CD14-positive monocyte (primary cell): ENCODE measurements around the gene DBF4B. TPM values are rescaled to one million over a fixed set of nuclear protein-coding genes. Genes with fewer than 3 reads are reported as not detected.

Experiments used
- DNase-seq, 3 donors: peaks; one replicate each; pipeline ENCODE4 v3.0.0-alpha.2; 2011 to 2022
- H2AFZ ChIP-seq: 2 replicates; pipeline ENCODE4 v1.6.0; 2012; ENCODE audit warnings: mild to moderate bottlenecking, low read depth, low read length, inconsistent platforms; ENCODE audit not compliant: insufficient read depth, poor library complexity, severe bottlenecking
- H3K27ac ChIP-seq, 2 donors: 1 replicate in 1 of 2; 2 replicates in 1 of 2; pipeline ENCODE4 v1.5.1; 2012 to 2013; ENCODE audit warnings: low read length in 2 of 2, control low read depth in 1 of 2, inconsistent platforms in 1 of 2, low read depth in 1 of 2, mild to moderate bottlenecking in 1 of 2
- H3K27me3 ChIP-seq, 2 donors: one replicate each; pipeline versions ENCODE4 v1.6.0 to v1.6.1; 2011 to 2013; ENCODE audit warnings: low read length in 2 of 2; ENCODE audit not compliant: control insufficient read depth in 2 of 2, insufficient read depth in 2 of 2
- H3K36me3 ChIP-seq, 2 donors: replicated peaks in 1 of 2; 1 replicate in 1 of 2; 2 replicates in 1 of 2; pipeline versions ENCODE4 v1.5.1 to v1.6.1; 2012 to 2013; ENCODE audit warnings: low read length in 2 of 2, control low read depth in 1 of 2, inconsistent platforms in 1 of 2, mild to moderate bottlenecking in 1 of 2; ENCODE audit not compliant: insufficient read depth in 2 of 2, control insufficient read depth in 1 of 2
- H3K4me1 ChIP-seq, 2 donors: 1 replicate in 1 of 2; 2 replicates in 1 of 2; pipeline versions ENCODE4 v1.5.1 to v1.6.1; 2012 to 2013; ENCODE audit warnings: low read length in 2 of 2, control low read depth in 1 of 2, inconsistent platforms in 1 of 2, mild to moderate bottlenecking in 1 of 2, moderate library complexity in 1 of 2; ENCODE audit not compliant: insufficient read depth in 2 of 2, control insufficient read depth in 1 of 2
- H3K4me2 ChIP-seq: replicated peaks from 2 replicates; pipeline ENCODE3; 2012; ENCODE audit warnings: low read length, moderate library complexity, mild to moderate bottlenecking; ENCODE audit not compliant: poor library complexity, severe bottlenecking; ENCODE audit errors: extremely low read depth
- H3K4me3 ChIP-seq, 3 experiments: fragments of 200-600 bp in 1 of 3; sonication (generic) in 1 of 3; replicated peaks in 1 of 3; 1 replicate in 2 of 3; 2 replicates in 1 of 3; pipeline ENCODE4 v1.5.1; 2011 to 2013; ENCODE audit warnings: low read length in 3 of 3, mild to moderate bottlenecking in 3 of 3, control low read depth in 2 of 3, low read depth in 2 of 3, inconsistent platforms in 1 of 3, moderate library complexity in 1 of 3
- H3K79me2 ChIP-seq: 2 replicates; pipeline ENCODE4 v1.6.0; 2012; ENCODE audit warnings: mild to moderate bottlenecking, control low read depth, inconsistent platforms, low read length, moderate library complexity; ENCODE audit not compliant: insufficient read depth
- H3K9ac ChIP-seq: 2 replicates; pipeline ENCODE4 v1.6.0; 2017; ENCODE audit warnings: low read length, mild to moderate bottlenecking; ENCODE audit not compliant: insufficient read depth, poor library complexity, severe bottlenecking
- H3K9me3 ChIP-seq, 2 donors: replicated peaks in 1 of 2; 1 replicate in 1 of 2; 2 replicates in 1 of 2; pipeline versions ENCODE4 v1.5.1 to v1.6.1; 2012 to 2013; ENCODE audit warnings: low read length in 2 of 2, control low read depth in 1 of 2; ENCODE audit not compliant: control insufficient read depth in 1 of 2, insufficient read depth in 1 of 2
- H4K20me1 ChIP-seq: 2 replicates; pipeline ENCODE4 v1.6.0; 2012; ENCODE audit warnings: mild to moderate bottlenecking, low read length, control low read depth, moderate library complexity; ENCODE audit not compliant: insufficient read depth
- H3K27ac Mint-ChIP-seq, 7 donors: one replicate each; pipeline ENCODE4 v1.8.0; 2020; ENCODE audit warnings: mild to moderate bottlenecking in 7 of 7, mixed read lengths in 7 of 7, moderate library complexity in 6 of 7, inconsistent platforms in 2 of 7
- H3K27me3 Mint-ChIP-seq, 3 donors: one replicate each; pipeline ENCODE4 v1.8.0; 2021 to 2022; ENCODE audit warnings: low read depth in 3 of 3, mild to moderate bottlenecking in 3 of 3, mixed read lengths in 3 of 3, moderate library complexity in 3 of 3, inconsistent platforms in 1 of 3
- H3K36me3 Mint-ChIP-seq, 2 donors: one replicate each; pipeline ENCODE4 v1.8.0; 2020; ENCODE audit warnings: mixed read lengths in 2 of 2, inconsistent platforms in 1 of 2, mild to moderate bottlenecking in 1 of 2
- H3K4me1 Mint-ChIP-seq: one replicate; pipeline ENCODE4 v1.8.0; 2020; ENCODE audit warnings: mild to moderate bottlenecking, mixed read lengths
- H3K4me3 Mint-ChIP-seq, 2 donors: one replicate each; pipeline ENCODE4 v1.8.0; 2020; ENCODE audit warnings: mild to moderate bottlenecking in 2 of 2, mixed read lengths in 2 of 2, moderate library complexity in 1 of 2
- H3K9me3 Mint-ChIP-seq, 7 donors: one replicate each; pipeline ENCODE4 v1.8.0; 2020 to 2022; ENCODE audit warnings: mixed read lengths in 7 of 7, mild to moderate bottlenecking in 6 of 7, moderate library complexity in 6 of 7, inconsistent platforms in 2 of 7
- CTCF ChIP-seq: fragments of 200-600 bp; IDR thresholded peaks from one replicate; pipeline ENCODE4 v1.8.0; 2022; ENCODE audit warnings: antibody characterized with exemption, mild to moderate bottlenecking
- WGBS: methylation state at CpG from one replicate; pipeline ENCODE4 v1.1.5; 2013; ENCODE audit warnings: missing lambda C conversion rate; ENCODE audit not compliant: insufficient coverage; 5-methylcytosine and 5-hydroxymethylcytosine counted together
- intact Hi-C, 2 donors: fragments of 100-400 bp; cut with micrococcal nuclease; formaldehyde crosslinking; loops; one replicate each; pipeline versions ENCODE4 v1.15.0 to v1.15.1; 2023
- polyA plus RNA-seq, 3 donors: library from polyadenylated mRNA; depleted of rRNA in 1 of 3; unstranded in 2 of 3; stranded (reverse) in 1 of 3; fragments of 300-500 nt in 2 of 3; fragments of >200 nt in 1 of 3; fragmentation: Illumina TruSeq in 2 of 3; gene quantifications; 1 replicate in 2 of 3; 2 replicates in 1 of 3; pipeline ENCODE4 v1.2.3, GENCODE V29; 2012 to 2021

The DBF4B gene
- polyA plus RNA-seq, 3 donors: 0.23 to 2.9 (median 0.34) TPM

DNA sequence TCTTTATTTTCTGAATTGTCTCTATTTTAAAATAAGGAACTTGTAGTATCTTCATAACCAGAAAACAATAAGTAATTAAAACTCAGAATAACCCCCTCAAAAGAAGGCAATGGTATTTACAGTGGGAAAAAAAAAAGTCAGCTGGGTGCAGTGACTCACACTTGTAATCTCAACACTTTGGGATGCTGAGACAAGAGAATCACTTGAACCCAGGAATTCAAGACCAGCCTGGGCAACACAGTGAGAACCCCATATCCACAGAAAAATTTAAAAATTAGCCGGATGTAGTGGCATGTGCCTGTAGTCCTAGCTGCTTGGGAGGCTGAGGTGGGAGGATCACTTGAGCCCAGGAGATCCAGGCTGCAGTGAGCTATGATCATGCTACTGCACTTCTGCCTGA is 83.8 kb downstream of the DBF4B start:
- TF ChIP-seq CTCF: no peak

GRCh38 chr17:44793885-44794842 is 85.7 kb downstream of the DBF4B start:
- peak in 1 of 3 donors; percentile 3 for DNase-seq
- Histone ChIP-seq H3K4me3 (peak overlapping the region in 1 of 3 experiments; percentile 13), H3K27me3 (no peaks in the 10 kb centered on the region), H2AFZ (peak overlapping the region; percentile 80), H3K27ac (peak overlapping the region; percentile 83 to 85), H3K4me2 (peak overlapping the region; percentile 53), H4K20me1 (no peaks in the 10 kb centered on the region), H3K79me2 (no peaks in the 10 kb centered on the region), H3K9me3 (no peaks in the 10 kb centered on the region), H3K36me3 (no peaks in the 10 kb centered on the region), H3K4me1 (peaks cover 18 to 20% of the 10 kb centered on the region in 2 donors), H3K9ac (peak overlapping the region; percentile 66)
- H3K36me3 Mint-ChIP-seq: peaks cover 0 to 6% of the 10 kb centered on the region in 2 donors
- H3K9me3 Mint-ChIP-seq: no peaks in the 10 kb centered on the region
- peaks cover 23% of the 10 kb centered on the region for H3K4me1 Mint-ChIP-seq
- peak overlapping the region; percentile 83 to 97 (median 95) for H3K27ac Mint-ChIP-seq
- 90% methylated on average over 15 of the region's 18 CpGs for WGBS
- peak overlapping the region; percentile 63 to 64 for H3K4me3 Mint-ChIP-seq
- intact Hi-C loops: no loop called here
- H3K27me3 Mint-ChIP-seq: peaks cover 0 to 2% (median 0%) of the 10 kb centered on the region in 3 donors
- no peak for TF ChIP-seq CTCF

More for the DNA sequence above, 83.8 kb downstream of the DBF4B start:
- Histone ChIP-seq H3K27ac (no peak overlapping the region), H3K4me2 (no peak overlapping the region), H3K4me3 (no peak overlapping the region), H3K27me3 (no peaks in the 10 kb centered on the region), H3K4me1 (peaks cover 18 to 20% of the 10 kb centered on the region in 2 donors), H3K79me2 (no peaks in the 10 kb centered on the region), H2AFZ (no peak overlapping the region), H3K9me3 (no peaks in the 10 kb centered on the region), H3K36me3 (no peaks in the 10 kb centered on the region), H3K9ac (no peak overlapping the region), H4K20me1 (no peaks in the 10 kb centered on the region)
- Mint-ChIP-seq H3K4me1 (peaks cover 23% of the 10 kb centered on the region), H3K27me3 (peaks cover 0 to 13% (median 4%) of the 10 kb centered on the region in 3 donors), H3K4me3 (no peak overlapping the region), H3K36me3 (peaks cover 0 to 6% of the 10 kb centered on the region in 2 donors), H3K9me3 (no peaks in the 10 kb centered on the region), H3K27ac (no peak overlapping the region)
- no CpG with 5 or more reads among the region's 1 CpG for WGBS
- DNase-seq: peak in 1 of 3 donors; percentile 7
- intact Hi-C loops: no loop called here
